ENCODE results near the gene ZSCAN22. TPM values are rescaled to one million over a fixed set of nuclear protein-coding genes. Genes with fewer than 3 reads are reported as not detected.
A peak's percentile ranks its signal among the peaks of the same experiment; 100 is the strongest.
"Not testable (repeated sequence)": the region's sequence is repeated elsewhere in the genome, so short reads cannot be mapped to it uniquely, and the experiment has no call there.

Gene ZSCAN22
- total RNA-seq, 1 donor from 2014 or later = 2.8 TPM

- no peak for DNase-seq
Observed at GRCh38 chr19:58318297-58318696, 8.5 kb upstream of the ZSCAN22 start.

GRCh38 chr19:58319241-58319640 is 7.6 kb upstream of the ZSCAN22 start:
- no peak for DNase-seq

DNA sequence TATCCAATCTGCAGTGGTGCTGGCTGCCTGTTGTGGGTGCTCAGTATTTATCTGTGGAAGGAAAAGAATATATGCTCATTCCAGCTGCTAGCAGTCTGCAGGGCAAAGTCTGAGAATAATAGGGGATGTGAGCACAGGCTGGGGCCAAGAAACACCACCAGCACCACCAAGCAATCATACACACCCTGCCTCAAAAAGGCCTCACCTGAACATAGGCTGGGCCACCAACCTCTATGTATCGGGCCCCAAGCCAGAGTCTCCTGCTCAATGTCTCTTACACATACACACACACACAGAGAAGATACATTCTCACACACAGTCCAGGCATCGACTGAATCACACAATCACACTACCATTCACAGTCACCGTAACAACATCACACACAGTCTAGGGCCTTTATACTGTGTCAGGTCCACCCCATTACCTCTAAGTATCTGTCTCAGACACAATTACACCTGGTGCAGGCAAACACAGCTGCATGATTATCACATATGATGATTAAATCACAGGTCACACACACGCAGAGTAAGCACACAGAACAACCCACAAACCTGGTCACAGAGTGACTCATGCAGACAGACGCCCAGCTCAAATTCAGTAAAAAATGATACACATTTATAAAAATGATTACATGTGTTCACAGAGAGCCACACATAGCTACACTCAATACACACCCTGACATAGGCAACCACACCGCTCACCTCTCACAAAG is 1.3 kb upstream of the ZSCAN22 start:
- DNase-seq = no peak

- DNase-seq = no peak
Observed at GRCh38 chr19:58326501-58326913, 287 bp upstream of the ZSCAN22 start.

- DNase-seq = no peak
Observed at GRCh38 chr19:58328999-58329398, 2.2 kb downstream of the ZSCAN22 start.

DNA sequence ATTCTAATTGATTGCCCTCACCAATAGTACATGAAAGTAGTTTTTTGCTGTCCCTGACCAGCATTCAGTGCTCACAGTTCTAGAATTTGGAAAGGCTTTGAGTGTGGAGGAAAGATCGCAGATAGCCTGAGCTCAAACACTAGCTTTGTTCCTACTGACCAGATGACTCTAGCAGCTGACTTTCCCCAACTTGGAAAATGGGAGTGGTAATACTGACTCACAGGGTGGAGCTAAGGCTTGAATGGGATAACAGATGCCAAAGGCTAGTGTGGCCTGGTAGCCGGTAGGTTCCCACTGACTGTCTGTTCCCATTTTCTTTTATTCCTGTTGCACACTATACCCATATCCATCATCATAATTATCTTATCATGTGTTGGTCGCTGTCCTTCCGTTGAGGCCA is 3.7 kb downstream of the ZSCAN22 start:
- DNase-seq = no peak

DNA sequence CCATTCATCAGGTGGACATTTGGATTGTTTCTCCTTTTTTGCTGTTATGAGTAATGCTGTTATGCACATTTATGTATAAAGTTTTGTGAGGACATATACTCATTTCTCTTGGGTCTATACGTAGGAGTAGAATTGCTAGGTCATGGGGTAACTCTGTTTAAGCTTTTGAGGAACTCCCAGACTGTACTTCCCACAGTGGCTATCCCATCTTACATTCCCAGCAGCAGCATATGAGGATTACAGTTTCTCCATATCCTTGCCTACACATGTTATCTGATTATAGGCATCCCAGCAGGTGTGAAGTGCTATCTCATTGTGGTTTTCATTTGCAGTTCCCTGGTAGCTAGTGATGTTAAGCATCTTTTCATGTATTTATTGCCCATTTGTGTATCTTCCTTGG is 5.9 kb downstream of the ZSCAN22 start:
- no peak for DNase-seq

DNA sequence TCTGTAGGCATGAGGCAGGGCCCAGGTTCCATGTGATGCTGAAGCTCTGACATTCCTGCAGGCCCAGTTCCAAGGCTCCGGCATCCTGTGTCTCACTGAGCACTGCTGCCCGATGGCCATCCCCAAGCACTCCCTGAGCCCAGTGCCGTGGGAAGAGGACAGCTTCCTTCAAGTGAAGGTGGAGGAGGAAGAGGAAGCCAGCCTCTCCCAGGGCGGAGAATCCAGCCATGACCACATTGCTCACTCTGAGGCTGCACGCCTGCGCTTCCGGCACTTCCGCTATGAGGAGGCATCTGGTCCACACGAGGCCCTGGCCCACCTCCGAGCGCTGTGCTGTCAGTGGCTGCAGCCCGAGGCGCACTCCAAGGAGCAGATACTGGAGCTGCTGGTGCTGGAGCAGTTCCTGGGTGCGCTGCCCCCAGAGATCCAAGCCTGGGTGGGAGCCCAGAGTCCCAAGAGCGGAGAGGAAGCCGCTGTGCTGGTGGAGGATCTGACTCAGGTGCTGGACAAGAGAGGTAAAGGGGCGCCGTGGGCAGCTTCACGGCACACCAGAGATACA is 8.0 kb downstream of the ZSCAN22 start:
- DNase-seq = no peak

DNA sequence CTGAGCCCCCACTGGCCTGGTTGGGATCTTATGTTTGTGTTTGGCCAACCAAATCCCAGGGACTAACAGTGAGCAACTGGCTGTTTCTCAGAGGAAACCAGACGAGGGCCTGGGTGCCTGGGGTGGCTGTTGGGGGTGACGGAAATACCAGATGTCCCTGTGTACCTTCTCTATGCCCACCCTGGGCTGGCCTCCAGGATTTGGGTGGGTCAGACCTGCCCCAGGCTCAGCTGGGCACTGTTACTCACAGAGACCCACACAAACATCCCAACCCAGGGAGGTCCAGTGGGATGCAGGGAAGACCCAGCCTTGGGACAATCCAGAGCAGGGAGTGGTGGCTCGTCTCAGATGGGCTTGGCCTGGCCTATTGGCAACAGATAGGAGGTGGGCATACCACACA is 8.8 kb downstream of the ZSCAN22 start:
- no peak for DNase-seq

- DNase-seq = no peak
Observed at GRCh38 chr19:58336216-58336615, 9.4 kb downstream of the ZSCAN22 start.

- no peak for DNase-seq
Observed at GRCh38 chr19:58336820-58337219, 10.0 kb downstream of the ZSCAN22 start.

- no peak for DNase-seq
Observed at GRCh38 chr19:58338336-58338735, 11.5 kb downstream of the ZSCAN22 start.

GRCh38 chr19:58338825-58339558 is 12.2 kb downstream of the ZSCAN22 start:
- DNase-seq = no peak

- DNase-seq = no peak
Observed at GRCh38 chr19:58345558-58345957, 18.8 kb downstream of the ZSCAN22 start.

DNA sequence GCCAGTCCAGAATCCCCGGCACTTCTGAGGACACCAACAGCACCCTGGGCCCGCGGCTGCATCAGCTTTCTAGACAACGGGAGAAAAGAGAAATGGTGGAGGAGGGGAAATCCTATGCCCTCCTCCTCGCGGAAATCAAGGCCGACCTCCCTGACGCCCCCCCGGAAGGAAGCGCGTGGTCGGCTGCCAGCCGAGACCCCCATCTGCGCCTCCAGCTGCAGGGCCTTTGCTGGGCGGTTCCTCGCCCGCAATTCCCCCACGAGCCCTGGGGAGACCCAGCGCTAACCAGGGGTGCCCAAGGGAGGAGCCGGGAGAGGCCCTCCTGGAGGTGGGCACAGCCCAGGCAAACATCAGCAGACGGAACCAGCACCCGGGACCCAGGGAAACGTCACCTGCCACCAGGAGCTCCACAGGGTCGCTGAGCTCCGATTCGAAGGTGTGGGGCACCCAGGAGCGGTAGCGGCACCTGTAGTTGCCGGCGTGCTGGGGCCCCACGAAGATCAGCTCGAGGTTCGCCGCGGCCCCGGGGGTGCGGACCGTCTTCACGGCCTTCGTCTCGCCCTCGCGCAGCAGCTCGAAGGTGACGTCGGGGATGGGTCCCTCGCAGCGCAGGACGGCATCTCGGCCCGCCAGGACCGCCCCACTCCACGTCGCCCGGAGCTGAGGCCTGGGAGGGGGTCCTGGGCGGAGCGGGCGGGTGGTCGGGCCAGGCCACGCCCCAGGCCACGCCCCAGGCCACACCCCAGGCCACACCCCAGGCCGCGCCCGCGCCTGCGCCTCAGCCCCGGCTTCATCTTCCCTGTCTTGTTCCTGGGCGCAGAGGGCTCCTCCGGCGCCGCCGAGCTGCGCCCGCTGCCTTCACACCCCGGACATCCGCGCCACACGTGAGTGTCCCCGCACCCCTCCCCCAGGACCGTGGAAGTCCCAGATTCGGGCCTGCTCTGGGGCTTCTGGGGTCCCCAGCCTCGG is 20.5 kb downstream of the ZSCAN22 start:
- DNase-seq = peak; percentile 38

DNA sequence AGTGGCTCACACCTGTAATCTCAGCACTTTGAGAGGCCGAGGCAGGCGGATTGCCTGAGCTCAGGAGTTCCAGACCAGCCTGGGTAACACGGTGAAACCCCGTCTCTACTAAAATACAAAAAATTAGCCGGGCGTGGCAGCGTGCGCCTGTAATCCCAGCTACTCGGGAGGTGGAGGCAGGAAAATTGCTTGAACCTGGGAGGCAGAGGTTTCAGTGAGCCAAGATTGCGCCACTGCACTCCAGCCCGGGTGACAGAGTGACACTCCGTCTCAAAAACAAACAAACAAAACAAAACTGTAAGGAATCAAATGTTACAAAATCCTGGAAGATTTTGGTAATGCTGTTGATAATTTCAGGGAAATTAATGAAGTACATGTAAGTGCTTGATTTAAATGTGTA is 21.3 kb downstream of the ZSCAN22 start:
- DNase-seq = not testable (repeated sequence)

DNA sequence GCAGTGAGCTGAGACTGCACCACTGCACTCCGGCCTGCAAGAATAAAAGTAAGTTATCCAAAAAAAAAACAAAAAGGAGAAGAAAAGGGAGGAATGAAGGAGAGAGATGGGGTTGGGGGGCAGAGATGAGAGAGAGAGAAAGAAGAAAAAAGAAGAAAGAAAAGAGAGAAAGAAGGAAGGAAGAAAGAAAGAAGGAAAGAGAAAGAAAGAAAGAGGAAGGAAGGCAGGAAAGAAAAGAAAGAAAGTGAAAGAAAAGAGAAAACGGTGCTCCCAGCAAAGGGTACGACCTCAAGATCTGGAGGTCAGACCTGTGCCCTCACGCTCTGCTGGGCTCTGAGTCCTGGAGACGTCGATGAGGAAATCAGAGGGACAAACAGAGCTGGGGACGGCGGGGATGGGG is 22.8 kb downstream of the ZSCAN22 start:
- no peak for DNase-seq

GRCh38 chr19:58350001-58350861 is 23.4 kb downstream of the ZSCAN22 start:
- DNase-seq = no peak

DNA sequence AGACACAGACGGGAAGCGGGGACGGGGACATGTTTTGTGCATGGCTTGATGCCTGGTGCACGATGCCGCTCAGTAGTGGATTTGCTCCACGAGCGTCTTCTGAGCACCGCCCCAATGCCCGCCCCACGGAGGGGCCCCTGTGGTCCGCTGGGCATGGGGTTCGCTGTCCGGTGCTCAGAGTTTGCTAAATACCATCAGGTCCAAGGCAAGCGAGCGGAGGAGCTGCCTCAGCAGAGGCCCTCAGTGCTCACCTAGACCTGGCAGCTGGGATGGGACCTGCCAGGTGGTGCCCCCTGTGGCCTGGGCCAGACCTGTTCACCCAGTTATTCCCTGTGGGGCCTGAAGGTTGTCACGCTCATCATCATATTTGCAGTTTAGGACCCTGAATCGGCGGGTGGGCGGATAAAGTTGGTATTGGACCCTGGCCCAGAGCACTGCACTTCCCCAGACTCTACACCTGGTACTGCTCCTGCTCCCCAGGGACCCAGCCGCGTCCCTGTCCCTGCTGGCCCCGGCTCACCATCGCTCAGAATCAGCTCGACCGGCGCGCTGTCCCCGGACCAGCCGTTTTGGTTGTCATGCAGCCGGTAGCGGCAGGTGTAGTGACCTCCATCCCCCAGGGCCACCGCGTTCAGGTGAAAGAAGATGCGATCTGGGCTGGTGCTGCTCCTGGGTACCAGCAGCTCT is 24.2 kb downstream of the ZSCAN22 start:
- DNase-seq = no peak

DNA sequence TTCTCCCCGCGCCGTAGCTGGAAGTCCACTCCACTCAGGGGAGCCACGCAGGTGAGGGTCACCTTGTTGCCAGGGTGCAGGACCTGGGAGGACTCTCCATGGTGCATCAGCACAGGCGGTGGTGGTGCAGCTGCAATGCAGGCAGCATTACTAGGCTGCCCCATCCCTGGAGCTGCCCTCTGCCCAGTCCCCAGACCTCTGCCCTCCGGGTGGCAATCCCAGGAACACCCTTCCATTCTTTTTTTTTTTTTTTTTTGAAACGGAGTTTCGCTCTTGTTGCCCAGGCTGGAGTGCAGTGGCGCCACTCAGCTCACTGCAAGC is 24.7 kb downstream of the ZSCAN22 start:
- no peak for DNase-seq

All from skin of body (tissue), 2 donors.